ENCODE data around the gene SLC27A1. TPM values are rescaled to one million over a fixed set of nuclear protein-coding genes. Genes with fewer than 3 reads are reported as not detected.

SLC27A1 gene
- total RNA-seq, 1 donor from 2014 or later: 25.1 TPM

GRCh38 chr19:17487284-17488121 lies 17.2 kb downstream of the SLC27A1 start:
- DNase-seq (ENCODE audit: low spot score in 2 of 2, unreplicated experiment in 2 of 2): no peak
- H3K4me3 Mint-ChIP-seq: no peak overlapping the region
- TF ChIP-seq, protein P1, sequence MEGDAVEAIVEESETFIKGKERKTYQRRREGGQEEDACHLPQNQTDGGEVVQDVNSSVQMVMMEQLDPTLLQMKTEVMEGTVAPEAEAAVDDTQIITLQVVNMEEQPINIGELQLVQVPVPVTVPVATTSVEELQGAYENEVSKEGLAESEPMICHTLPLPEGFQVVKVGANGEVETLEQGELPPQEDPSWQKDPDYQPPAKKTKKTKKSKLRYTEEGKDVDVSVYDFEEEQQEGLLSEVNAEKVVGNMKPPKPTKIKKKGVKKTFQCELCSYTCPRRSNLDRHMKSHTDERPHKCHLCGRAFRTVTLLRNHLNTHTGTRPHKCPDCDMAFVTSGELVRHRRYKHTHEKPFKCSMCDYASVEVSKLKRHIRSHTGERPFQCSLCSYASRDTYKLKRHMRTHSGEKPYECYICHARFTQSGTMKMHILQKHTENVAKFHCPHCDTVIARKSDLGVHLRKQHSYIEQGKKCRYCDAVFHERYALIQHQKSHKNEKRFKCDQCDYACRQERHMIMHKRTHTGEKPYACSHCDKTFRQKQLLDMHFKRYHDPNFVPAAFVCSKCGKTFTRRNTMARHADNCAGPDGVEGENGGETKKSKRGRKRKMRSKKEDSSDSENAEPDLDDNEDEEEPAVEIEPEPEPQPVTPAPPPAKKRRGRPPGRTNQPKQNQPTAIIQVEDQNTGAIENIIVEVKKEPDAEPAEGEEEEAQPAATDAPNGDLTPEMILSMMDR (IDR thresholded peaks at IDR 0.05; ENCODE audit: unreplicated experiment): no peak
- no peak overlapping the region for H3K27ac Mint-ChIP-seq
- no peaks in the 10 kb centered on the region for H3K36me3 Mint-ChIP-seq
- H3K27me3 Mint-ChIP-seq (ENCODE audit: low read depth): no peaks in the 10 kb centered on the region
- peaks cover 8% of the 10 kb centered on the region for H3K4me1 Mint-ChIP-seq
- H3K9me3 Mint-ChIP-seq: no peaks in the 10 kb centered on the region

DNA sequence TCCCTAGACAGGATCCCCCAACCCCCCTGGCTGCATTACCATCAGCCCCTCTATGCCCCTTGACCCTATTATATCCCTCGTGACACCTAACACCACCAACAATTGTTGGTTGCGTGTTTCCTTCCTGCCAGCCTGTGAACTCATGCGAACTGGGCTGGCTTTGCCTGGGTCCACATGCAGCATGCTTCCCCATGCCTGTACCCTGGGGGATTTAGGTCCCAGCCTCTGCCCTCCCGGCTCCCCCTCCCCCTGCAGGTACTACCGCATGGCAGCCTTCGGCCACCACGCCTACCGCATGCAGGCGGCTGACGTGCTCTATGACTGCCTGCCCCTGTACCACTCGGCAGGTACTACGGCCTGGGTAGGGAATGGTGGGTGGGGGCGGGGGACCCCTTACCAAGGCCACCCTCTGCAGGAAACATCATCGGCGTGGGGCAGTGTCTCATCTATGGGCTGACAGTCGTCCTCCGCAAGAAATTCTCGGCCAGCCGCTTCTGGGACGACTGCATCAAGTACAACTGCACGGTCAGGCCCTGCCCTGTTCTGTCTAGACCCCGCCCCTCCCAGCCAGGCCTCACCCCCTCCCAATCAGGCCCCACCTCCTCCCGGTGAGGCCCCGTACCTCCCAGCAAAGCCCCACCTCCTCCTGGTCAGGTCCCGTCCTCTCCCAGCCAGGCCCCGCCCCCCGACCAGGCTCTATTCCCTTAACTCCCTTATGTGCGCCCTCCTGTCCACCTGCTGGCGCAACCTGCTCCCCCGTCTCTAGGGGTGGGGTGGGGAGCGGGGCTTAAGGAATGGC lies 18.5 kb downstream of the SLC27A1 start:
- Mint-ChIP-seq H3K4me3 (peak overlapping the region; percentile 60), H3K4me1 (peaks cover 8% of the 10 kb centered on the region), H3K36me3 (no peaks in the 10 kb centered on the region), H3K9me3 (no peaks in the 10 kb centered on the region), H3K27ac (peak overlapping the region; percentile 69), H3K27me3 (ENCODE audit: low read depth) (no peaks in the 10 kb centered on the region)
- peak; percentile 80 to 84 for DNase-seq (ENCODE audit: low spot score in 2 of 2, unreplicated experiment in 2 of 2)
- TF ChIP-seq, protein P1 (IDR thresholded peaks at IDR 0.05; ENCODE audit: unreplicated experiment): no peak

GRCh38 chr19:17489392-17490030 lies 19.2 kb downstream of the SLC27A1 start:
- Mint-ChIP-seq H3K9me3 (no peaks in the 10 kb centered on the region), H3K4me1 (peaks cover 8% of the 10 kb centered on the region), H3K27ac (peak overlapping the region; percentile 15), H3K36me3 (no peaks in the 10 kb centered on the region), H3K4me3 (no peak overlapping the region), H3K27me3 (ENCODE audit: low read depth) (no peaks in the 10 kb centered on the region)
- DNase-seq (ENCODE audit: low spot score in 2 of 2, unreplicated experiment in 2 of 2): no peak
- TF ChIP-seq, protein P1 (IDR thresholded peaks at IDR 0.05; ENCODE audit: unreplicated experiment): no peak

DNA sequence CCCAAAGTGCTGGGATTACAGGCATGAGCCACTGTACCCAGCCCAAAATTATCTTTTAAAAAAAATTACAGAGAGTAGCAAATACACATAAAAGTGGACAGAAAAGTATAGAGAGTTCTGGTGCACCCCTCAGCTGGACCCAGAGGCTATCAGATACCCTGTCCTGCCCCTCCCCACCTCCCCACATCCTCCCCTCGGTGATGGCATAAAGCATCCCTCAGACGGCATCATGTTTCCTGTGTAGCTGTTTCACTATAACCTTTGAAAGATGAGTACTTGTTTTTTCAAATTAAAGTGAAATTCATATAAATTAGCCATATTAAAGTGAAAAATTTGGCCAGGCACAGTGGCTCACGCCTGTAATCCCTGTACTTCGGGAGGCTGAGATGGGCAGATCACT lies 20.1 kb downstream of the SLC27A1 start:
- H3K36me3 Mint-ChIP-seq: no peaks in the 10 kb centered on the region
- no peaks in the 10 kb centered on the region for H3K9me3 Mint-ChIP-seq
- H3K27me3 Mint-ChIP-seq (ENCODE audit: low read depth): no peaks in the 10 kb centered on the region
- no peak for DNase-seq (ENCODE audit: low spot score in 2 of 2, unreplicated experiment in 2 of 2)
- H3K27ac Mint-ChIP-seq: no peak overlapping the region
- peaks cover 8% of the 10 kb centered on the region for H3K4me1 Mint-ChIP-seq
- TF ChIP-seq, protein P1 (IDR thresholded peaks at IDR 0.05; ENCODE audit: unreplicated experiment): no peak
- H3K4me3 Mint-ChIP-seq: no peak overlapping the region

DNA sequence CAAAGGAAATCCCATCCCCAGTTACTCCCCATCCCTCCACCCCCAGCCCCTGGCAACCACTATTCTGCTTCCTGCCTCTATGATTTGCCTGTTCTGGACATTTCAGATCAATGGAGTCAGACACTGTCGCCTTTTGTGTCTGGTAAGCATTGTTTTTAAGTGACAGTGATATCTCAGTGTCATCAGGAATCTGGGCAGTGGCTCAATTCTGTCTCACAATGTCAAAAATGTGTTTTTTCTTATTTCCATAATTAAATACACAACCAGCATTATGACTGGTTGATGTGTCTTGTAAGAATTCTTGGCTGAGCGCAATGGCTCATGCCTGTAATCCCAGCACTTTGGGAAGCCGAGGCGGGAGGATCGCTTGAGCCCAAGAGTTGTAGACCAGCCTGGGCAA lies 21.0 kb downstream of the SLC27A1 start:
- H3K27ac Mint-ChIP-seq: no peak overlapping the region
- no peak for DNase-seq (ENCODE audit: low spot score in 2 of 2, unreplicated experiment in 2 of 2)

More for the DNA sequence above, 21.0 kb downstream of the SLC27A1 start:
- no peaks in the 10 kb centered on the region for H3K27me3 Mint-ChIP-seq (ENCODE audit: low read depth)
- H3K4me3 Mint-ChIP-seq: no peak overlapping the region
- H3K4me1 Mint-ChIP-seq: peaks cover 8% of the 10 kb centered on the region
- H3K36me3 Mint-ChIP-seq: peaks cover 3% of the 10 kb centered on the region
- H3K9me3 Mint-ChIP-seq: no peaks in the 10 kb centered on the region
- TF ChIP-seq, protein P1 (IDR thresholded peaks at IDR 0.05; ENCODE audit: unreplicated experiment): no peak

All from mesothelial cell of epicardium (in vitro differentiated cells).